ENCODE measurements around the gene TLCD3B. TPM values are rescaled to one million over a fixed set of nuclear protein-coding genes. Genes with fewer than 3 reads are reported as not detected.
"Not testable (repeated sequence)": the region's sequence is repeated elsewhere in the genome, so short reads cannot be mapped to it uniquely, and the experiment has no call there.

TLCD3B gene
- total RNA-seq, 2 experiments from 2014 or later: 3.7 to 4.0 TPM

GRCh38 chr16:30041841-30042240, 10.8 kb upstream of the TLCD3B start:
- Mint-ChIP-seq H3K4me1 (no peaks in the 10 kb centered on the region), H3K9me3 (ENCODE audit: low read depth) (no peaks in the 10 kb centered on the region), H3K27me3 (peaks cover 2% of the 10 kb centered on the region), H3K4me3 (no peak overlapping the region), H3K36me3 (ENCODE audit: low read depth) (no peaks in the 10 kb centered on the region), H3K27ac (no peak overlapping the region)
- intact Hi-C loops (cut with DNase I, micrococcal nuclease): no loop called here
- DNase-seq (no peak), ATAC-seq (no peak)
- CTCF ChIA-PET: interaction anchor here (1.0 kb wide), 1 partner anchor 13 kb away, joined by 5 read pairs; no protein-coding TSS in a partner anchor
- POLR2A ChIA-PET: no interaction called here

GRCh38 chr16:30040690-30041089, 9.6 kb upstream of the TLCD3B start:
- H3K27me3 Mint-ChIP-seq; H3K4me3 Mint-ChIP-seq; H3K36me3 Mint-ChIP-seq (ENCODE audit: low read depth); H3K9me3 Mint-ChIP-seq (ENCODE audit: low read depth); POLR2A ChIA-PET; DNase-seq; H3K4me1 Mint-ChIP-seq; ATAC-seq; intact Hi-C loops (cut with DNase I, micrococcal nuclease); H3K27ac Mint-ChIP-seq: not testable (repeated sequence)
- CTCF ChIA-PET: interaction anchor here (1.0 kb wide), 1 partner anchor 15 kb away, joined by 5 read pairs; no protein-coding TSS in a partner anchor

- POLR2A ChIA-PET: no interaction called here
- H3K27ac Mint-ChIP-seq: no peak overlapping the region
Observed at GRCh38 chr16:30040221-30040620, 9.2 kb upstream of the TLCD3B start.

GRCh38 chr16:30033270-30033669, 2.2 kb upstream of the TLCD3B start:
- Mint-ChIP-seq H3K4me1 (peaks cover 8% of the 10 kb centered on the region), H3K36me3 (ENCODE audit: low read depth) (no peaks in the 10 kb centered on the region), H3K4me3 (no peak overlapping the region), H3K9me3 (ENCODE audit: low read depth) (no peaks in the 10 kb centered on the region), H3K27me3 (peaks cover 28% of the 10 kb centered on the region), H3K27ac (no peak overlapping the region)
- ATAC-seq (peak; percentile 71), DNase-seq (peak; percentile 49)
- intact Hi-C loops (cut with DNase I, micrococcal nuclease): no loop called here
- ChIA-PET POLR2A (no interaction called here), CTCF (interaction anchor here (0.9 to 4.5 kb wide), 10 partner anchors 10 to 185 kb away, joined by 3 to 22 read pairs (median 5); partner anchors contain the start of gene C16orf92)

More at GRCh38 chr16:30040221-30040620, 9.2 kb upstream of the TLCD3B start:
- Mint-ChIP-seq H3K4me3 (no peak overlapping the region), H3K36me3 (ENCODE audit: low read depth) (no peaks in the 10 kb centered on the region), H3K27me3 (peaks cover 2% of the 10 kb centered on the region), H3K9me3 (ENCODE audit: low read depth) (no peaks in the 10 kb centered on the region), H3K4me1 (no peaks in the 10 kb centered on the region)
- intact Hi-C loops (cut with DNase I, micrococcal nuclease): no loop called here
- DNase-seq (no peak), ATAC-seq (no peak)
- CTCF ChIA-PET: interaction anchor here (1.1 to 1.6 kb wide), 3 partner anchors 9 to 340 kb away, joined by 4 to 5 read pairs (median 4); partner anchors contain the start of gene TLCD3B

DNA sequence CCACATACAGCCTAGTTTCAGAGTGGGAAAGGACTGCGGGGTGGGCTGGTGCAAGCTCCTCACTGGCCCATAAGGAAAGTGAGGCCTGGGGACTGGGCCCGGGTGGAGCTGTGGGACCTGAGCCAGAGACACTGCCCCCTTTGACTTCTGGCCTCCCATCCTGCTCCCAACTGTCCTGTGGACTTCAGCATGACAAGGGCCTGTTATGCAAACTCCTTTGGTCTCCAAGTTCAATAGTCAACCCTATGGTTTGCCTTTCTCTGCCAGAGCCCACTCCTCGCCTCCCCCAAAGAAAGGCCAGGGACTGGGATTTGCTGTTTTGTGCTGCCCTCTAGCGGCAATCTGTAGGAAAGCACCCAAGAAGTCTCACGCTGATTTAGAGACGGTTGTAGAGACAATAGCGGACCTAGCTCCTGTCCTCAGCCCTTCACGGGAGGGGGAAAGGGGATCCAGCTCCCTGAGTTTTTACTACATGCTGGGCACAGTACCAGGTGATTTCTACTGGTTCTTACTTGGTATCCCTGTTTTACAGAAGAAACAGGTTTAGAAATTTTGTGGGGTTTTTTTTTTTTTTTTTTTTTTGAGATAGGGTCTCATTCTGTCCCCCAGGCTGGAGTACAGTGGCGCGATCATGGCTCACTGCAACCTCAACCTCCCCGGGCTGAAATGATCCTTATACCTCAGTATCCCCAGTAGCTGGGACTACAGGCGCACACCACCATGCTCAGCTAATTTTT, 1.2 kb upstream of the TLCD3B start:
- ATAC-seq (peak; percentile 62), DNase-seq (peak; percentile 80)
- Mint-ChIP-seq H3K9me3 (ENCODE audit: low read depth) (no peaks in the 10 kb centered on the region), H3K4me1 (peaks cover 8% of the 10 kb centered on the region), H3K36me3 (ENCODE audit: low read depth) (no peaks in the 10 kb centered on the region), H3K27me3 (peaks cover 38% of the 10 kb centered on the region), H3K27ac (no peak overlapping the region), H3K4me3 (peak overlapping the region; percentile 8)
- intact Hi-C loops (cut with DNase I, micrococcal nuclease): loop anchor here in 1 of 2 experiments (1.0 kb wide), 2 partner anchors 169 to 332 kb away; partner anchors contain the start of gene CDIPT
- CTCF ChIA-PET: interaction anchor here (0.6 to 4.5 kb wide), 37 partner anchors 7 to 352 kb away, joined by 3 to 22 read pairs (median 4); partner anchors contain the start of genes ALDOA, ASPHD1, C16orf92 and KCTD13
- POLR2A ChIA-PET: no interaction called here

GRCh38 chr16:30031477-30031918, 427 bp upstream of the TLCD3B start:
- peaks cover 8% of the 10 kb centered on the region for H3K4me1 Mint-ChIP-seq
- H3K4me3 Mint-ChIP-seq: no peak overlapping the region
- DNase-seq: no peak
- ChIA-PET POLR2A (no interaction called here), CTCF (interaction anchor here (0.6 to 4.5 kb wide), 28 partner anchors 8 to 351 kb away, joined by 3 to 22 read pairs (median 4); partner anchors contain the start of genes ALDOA, ASPHD1, C16orf92 and KCTD13)
- intact Hi-C loops (cut with DNase I, micrococcal nuclease): no loop called here
- H3K27ac Mint-ChIP-seq: no peak overlapping the region
- H3K36me3 Mint-ChIP-seq (ENCODE audit: low read depth): no peaks in the 10 kb centered on the region
- peaks cover 45% of the 10 kb centered on the region for H3K27me3 Mint-ChIP-seq
- no peaks in the 10 kb centered on the region for H3K9me3 Mint-ChIP-seq (ENCODE audit: low read depth)
- no peak for ATAC-seq

GRCh38 chr16:30030011-30030685, 923 bp downstream of the TLCD3B start:
- ChIA-PET POLR2A (no interaction called here), CTCF (interaction anchor here (0.5 to 4.5 kb wide), 4 partner anchors 18 to 348 kb away, joined by 3 to 22 read pairs (median 3); partner anchors contain the start of gene TBX6)
- ATAC-seq (no peak), DNase-seq (no peak)
- Mint-ChIP-seq H3K27ac (no peak overlapping the region), H3K9me3 (ENCODE audit: low read depth) (no peaks in the 10 kb centered on the region), H3K27me3 (peaks cover 46% of the 10 kb centered on the region), H3K4me1 (peaks cover 8% of the 10 kb centered on the region), H3K4me3 (no peak overlapping the region), H3K36me3 (ENCODE audit: low read depth) (no peaks in the 10 kb centered on the region)
- intact Hi-C loops (cut with DNase I, micrococcal nuclease): no loop called here

GRCh38 chr16:30028438-30029076, 2.5 kb downstream of the TLCD3B start:
- POLR2A ChIA-PET: interaction anchor here (0.6 kb wide), 1 partner anchor 1146 kb away, joined by 3 read pairs; no protein-coding TSS in a partner anchor

GRCh38 chr16:30027588-30028437, 3.3 kb downstream of the TLCD3B start:
- ChIA-PET CTCF (interaction anchor here (0.6 kb wide), 1 partner anchor 270 kb away, joined by 4 read pairs; no protein-coding TSS in a partner anchor), POLR2A (interaction anchor here (0.6 kb wide), 1 partner anchor 1145 kb away, joined by 3 read pairs; no protein-coding TSS in a partner anchor)
- intact Hi-C loops (cut with DNase I, micrococcal nuclease): loop anchor here in 1 of 2 experiments (10.0 kb wide), 1 partner anchor 163 kb away; the partner anchor contains the start of gene CDIPT
- Mint-ChIP-seq H3K9me3 (ENCODE audit: low read depth) (no peaks in the 10 kb centered on the region), H3K4me3 (no peak overlapping the region), H3K27me3 (peaks cover 43% of the 10 kb centered on the region), H3K27ac (no peak overlapping the region), H3K4me1 (peaks cover 7% of the 10 kb centered on the region), H3K36me3 (ENCODE audit: low read depth) (no peaks in the 10 kb centered on the region)
- ATAC-seq: no peak
- DNase-seq: no peak

More at GRCh38 chr16:30028438-30029076, 2.5 kb downstream of the TLCD3B start:
- no peaks in the 10 kb centered on the region for H3K36me3 Mint-ChIP-seq (ENCODE audit: low read depth)
- H3K4me1 Mint-ChIP-seq: peaks cover 7% of the 10 kb centered on the region
- H3K9me3 Mint-ChIP-seq (ENCODE audit: low read depth): no peaks in the 10 kb centered on the region
- peaks cover 43% of the 10 kb centered on the region for H3K27me3 Mint-ChIP-seq
- intact Hi-C loops (cut with DNase I, micrococcal nuclease): loop anchor here in 1 of 2 experiments (10.0 kb wide), 1 partner anchor 164 kb away; the partner anchor contains the start of gene CDIPT
- H3K4me3 Mint-ChIP-seq: no peak overlapping the region
- CTCF ChIA-PET: interaction anchor here (0.6 kb wide), 1 partner anchor 270 kb away, joined by 4 read pairs; no protein-coding TSS in a partner anchor
- peak; percentile 57 for DNase-seq
- no peak for ATAC-seq
- H3K27ac Mint-ChIP-seq: no peak overlapping the region

GRCh38 chr16:30026449-30026848, 4.6 kb downstream of the TLCD3B start:
- no peak overlapping the region for H3K4me3 Mint-ChIP-seq
- H3K4me1 Mint-ChIP-seq: peaks cover 4% of the 10 kb centered on the region
- DNase-seq (no peak), ATAC-seq (no peak)
- intact Hi-C loops (cut with DNase I, micrococcal nuclease): loop anchor here in 1 of 2 experiments (10.0 kb wide), 1 partner anchor 162 kb away; the partner anchor contains the start of gene CDIPT
- no peaks in the 10 kb centered on the region for H3K36me3 Mint-ChIP-seq (ENCODE audit: low read depth)
- H3K27me3 Mint-ChIP-seq: peaks cover 37% of the 10 kb centered on the region
- no peaks in the 10 kb centered on the region for H3K9me3 Mint-ChIP-seq (ENCODE audit: low read depth)
- POLR2A ChIA-PET: no interaction called here
- H3K27ac Mint-ChIP-seq: no peak overlapping the region
- CTCF ChIA-PET: no interaction called here
